MV-4-11 (cell line): ENCODE measurements around the gene LRIG2.
"Not testable (repeated sequence)": the region's sequence is repeated elsewhere in the genome, so short reads cannot be mapped to it uniquely, and the experiment has no call there.

Experiments used
- DNase-seq: peaks from one replicate; lab custom pipeline; 2025; lab: John Stamatoyannopoulos, UW

Gene LRIG2, protein sequence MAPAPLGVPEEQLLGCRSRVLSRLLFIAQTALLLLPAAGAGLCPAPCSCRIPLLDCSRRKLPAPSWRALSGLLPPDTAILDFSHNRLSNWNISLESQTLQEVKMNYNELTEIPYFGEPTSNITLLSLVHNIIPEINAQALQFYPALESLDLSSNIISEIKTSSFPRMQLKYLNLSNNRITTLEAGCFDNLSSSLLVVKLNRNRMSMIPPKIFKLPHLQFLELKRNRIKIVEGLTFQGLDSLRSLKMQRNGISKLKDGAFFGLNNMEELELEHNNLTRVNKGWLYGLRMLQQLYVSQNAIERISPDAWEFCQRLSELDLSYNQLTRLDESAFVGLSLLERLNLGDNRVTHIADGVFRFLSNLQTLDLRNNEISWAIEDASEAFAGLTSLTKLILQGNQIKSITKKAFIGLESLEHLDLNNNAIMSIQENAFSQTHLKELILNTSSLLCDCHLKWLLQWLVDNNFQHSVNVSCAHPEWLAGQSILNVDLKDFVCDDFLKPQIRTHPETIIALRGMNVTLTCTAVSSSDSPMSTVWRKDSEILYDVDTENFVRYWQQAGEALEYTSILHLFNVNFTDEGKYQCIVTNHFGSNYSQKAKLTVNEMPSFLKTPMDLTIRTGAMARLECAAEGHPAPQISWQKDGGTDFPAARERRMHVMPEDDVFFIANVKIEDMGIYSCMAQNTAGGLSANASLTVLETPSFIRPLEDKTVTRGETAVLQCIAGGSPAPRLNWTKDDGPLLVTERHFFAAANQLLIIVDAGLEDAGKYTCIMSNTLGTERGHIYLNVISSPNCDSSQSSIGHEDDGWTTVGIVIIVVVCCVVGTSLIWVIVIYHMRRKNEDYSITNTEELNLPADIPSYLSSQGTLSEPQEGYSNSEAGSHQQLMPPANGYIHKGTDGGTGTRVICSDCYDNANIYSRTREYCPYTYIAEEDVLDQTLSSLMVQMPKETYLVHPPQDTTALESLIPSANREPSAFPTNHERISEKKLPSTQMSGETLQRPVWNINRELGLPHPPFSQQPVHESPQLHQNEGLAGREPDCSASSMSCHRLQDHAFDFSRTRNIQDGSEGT

DNA sequence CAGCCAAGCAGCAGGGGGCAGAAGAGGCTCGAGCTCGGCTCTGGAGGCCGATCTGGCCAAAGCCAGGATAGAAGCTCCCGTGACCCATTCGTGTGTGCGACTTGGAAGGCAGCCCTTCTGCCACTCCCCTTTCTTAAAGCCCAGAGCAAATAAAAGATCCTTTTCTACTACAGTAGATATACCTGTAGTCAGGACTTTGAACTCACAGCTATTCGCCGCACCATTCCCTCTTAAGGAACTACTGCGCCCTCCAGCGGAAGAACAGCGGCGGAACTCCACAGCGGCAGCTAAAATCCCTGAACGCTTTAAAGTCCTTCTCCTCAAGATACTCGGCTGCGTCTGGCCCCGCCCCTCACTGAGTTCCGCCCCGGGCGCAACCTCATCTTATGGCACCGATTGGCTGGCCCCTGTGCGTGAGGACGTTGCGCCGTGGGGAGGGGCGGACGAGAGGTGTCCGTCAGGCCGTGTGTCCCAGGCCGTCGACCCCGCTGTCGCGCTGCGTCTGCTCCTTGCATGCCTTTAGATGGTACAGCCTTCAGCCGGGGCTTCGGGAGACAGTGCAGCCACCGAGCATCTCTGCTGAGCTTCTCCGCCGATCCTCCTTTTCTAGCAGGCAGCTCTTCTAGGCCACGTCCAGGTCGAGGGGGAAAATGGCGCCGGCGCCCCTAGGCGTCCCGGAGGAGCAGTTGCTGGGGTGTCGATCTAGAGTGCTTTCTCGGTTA, at the start of gene LRIG2:
Gene LRIG2, plus strand, starts transcription at position 442 of the 722 bp plus-strand sequence. Its CDS starts 209 bp downstream, at position 651.
- peak; percentile 98 for DNase-seq

DNA sequence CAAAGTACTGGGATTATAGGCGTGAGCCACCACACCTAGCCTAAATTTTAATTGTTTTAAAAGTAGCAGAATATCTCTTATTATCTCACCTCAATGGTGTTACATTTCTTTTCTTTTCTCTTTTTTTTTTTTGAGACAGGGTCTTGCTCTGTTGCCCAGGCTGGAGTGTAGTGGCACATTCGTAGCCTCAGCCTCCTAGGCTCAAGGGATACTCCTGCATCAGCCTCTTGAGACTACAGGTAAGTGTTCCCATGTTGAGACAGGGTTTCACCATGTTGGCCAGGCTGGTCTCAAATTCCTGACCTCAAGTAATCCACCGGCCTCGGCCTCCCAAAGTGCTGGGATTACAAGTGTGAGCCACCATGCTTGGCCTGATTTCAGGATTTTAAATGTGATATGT, 49.7 kb upstream of the LRIG2 start:
- DNase-seq, result not testable (repeated sequence)

DNA sequence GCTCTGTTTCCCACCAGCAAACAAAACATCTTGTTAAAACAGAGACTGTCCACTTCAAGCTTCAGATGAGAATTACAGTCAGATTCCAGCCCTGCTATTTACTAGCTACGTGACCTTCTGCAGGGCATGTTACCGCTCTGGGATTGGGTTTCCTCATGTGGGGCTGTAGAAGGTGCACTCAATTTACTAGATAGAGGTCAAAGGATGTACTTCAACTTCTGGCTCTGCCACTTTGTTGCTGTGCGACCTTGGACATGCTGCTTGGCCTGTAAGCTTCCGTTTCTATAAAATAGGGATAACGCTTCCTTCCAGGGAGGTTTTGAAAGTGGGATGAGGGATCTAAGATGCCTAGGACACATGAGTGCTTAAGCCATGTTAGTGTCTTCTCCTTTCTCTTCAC, 46.0 kb upstream of the LRIG2 start:
- no peak for DNase-seq

DNA sequence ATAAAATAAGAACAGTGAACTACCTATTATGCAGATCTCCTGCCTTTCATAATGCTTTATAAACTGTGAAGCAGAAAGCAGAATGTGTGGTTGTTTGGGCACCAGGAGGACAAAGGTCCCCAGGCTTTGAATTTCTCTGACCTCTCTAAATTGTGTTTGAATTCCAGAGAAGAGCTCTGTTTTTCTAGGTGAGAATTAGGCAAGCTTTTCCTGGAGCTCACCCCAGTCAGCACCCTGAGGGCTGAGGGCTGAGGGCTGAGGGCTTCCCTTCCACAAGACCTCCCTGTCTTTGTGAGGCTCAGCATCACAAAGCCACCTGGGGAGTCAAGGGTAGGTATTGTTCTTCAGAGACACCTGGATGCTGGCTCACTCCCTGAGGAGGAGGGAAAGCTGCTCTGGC, 45.5 kb upstream of the LRIG2 start:
- no peak for DNase-seq

DNA sequence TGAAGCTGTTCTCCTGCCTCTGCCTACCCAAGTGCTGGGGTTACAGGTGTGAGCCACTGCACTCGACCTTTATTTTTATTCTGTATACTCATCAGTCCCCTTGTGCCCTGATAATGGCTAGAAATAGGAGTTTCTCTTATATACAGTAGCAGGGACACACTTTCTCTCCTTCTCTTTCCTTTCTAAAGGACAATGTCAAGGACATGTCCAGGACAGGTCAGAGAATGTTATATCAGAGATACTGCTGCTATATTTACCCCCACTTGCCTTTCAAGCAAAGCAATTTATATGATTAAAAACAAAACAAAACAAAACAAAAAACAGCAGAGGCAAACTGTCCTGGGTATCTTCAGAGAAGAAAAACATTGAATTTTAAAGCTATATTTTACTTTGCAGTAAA, 43.2 kb upstream of the LRIG2 start:
- no peak for DNase-seq

DNA sequence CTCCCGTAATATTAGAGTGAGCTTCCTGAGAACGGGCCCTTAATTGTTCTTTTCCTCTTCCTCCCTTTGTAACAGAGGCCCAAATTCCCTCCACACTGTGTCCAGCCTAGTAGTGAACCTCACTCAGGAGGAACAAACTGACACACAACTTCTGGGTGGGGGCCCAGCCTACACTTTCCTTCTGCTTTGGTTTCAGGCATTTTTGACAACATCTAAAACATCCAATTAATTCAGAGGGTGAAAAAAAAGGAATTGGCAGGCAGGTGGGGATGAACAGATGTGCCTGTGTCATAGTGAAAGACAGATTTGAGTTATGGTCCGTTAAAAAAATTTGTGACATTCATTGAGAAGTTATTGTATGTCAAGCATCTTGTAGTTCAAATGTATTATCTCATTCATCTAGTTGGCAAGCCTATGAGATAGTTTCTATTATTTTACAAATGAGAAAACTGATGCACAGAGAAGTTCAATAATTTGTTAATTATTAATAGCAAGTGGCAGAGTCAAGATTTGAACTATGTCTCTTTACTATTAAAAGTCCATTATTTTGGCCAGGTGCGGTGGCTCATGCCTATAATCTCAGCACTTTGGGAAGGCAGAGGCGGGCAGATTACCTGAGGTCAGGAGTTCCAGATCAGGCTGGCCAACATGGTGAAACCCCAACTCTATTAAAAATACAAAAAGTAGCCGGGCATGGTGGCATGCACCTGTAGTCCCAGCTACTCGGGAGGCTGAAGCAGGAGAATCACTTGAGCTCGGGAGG, 41.6 kb upstream of the LRIG2 start:
- DNase-seq, result no peak

DNA sequence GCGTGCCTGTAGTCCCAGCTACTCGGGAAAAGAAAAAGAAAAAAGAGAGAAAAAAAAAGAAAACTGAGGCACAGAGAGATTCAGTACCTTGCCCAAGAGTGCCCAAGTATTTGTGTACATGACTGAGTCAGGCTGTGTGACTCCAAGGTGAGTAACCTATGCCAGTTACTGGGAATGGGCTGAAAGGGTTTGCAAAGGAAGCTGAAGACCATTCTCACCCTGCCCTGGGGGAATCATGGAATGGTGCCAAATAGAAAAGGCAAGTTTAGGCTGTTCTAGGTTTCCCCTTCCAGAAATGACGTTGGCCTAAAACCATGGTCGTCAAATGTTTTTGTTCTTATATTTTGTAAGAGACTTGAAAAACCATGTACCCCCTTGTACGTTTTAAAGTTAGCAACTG, 37.9 kb upstream of the LRIG2 start:
- no peak for DNase-seq

DNA sequence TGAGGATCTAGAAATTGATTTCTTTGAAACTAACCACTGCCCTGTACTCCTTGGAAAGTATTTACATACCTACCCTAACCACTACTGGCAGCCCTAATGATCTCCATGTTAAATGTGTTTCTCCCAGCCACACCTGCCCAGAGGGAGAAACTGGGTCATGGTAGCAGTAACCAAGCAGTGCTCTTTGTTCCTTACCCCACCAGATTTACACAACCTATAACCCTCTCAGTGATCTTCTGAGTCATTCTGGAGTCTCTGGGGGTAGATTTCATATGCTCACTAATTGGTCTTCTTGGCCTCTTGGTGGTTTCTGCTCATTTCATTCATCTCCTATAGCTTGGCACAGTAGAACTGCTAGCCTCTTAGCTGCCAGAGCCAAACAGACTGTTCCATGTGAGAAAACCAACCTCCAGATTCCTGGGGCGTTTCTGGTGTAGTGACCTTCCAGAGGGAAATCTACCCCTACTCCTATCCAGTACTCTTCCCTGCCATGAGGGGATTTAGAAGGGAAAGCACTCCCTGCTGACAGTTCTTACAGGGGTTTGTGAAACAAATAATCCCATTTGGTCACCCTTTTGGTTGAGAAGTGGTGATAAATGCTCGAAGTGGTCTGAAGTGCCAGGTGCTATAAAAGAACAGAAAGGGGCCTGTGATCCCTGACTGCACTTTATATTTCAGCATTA, 36.2 kb upstream of the LRIG2 start:
- peak; percentile 9 for DNase-seq

DNA sequence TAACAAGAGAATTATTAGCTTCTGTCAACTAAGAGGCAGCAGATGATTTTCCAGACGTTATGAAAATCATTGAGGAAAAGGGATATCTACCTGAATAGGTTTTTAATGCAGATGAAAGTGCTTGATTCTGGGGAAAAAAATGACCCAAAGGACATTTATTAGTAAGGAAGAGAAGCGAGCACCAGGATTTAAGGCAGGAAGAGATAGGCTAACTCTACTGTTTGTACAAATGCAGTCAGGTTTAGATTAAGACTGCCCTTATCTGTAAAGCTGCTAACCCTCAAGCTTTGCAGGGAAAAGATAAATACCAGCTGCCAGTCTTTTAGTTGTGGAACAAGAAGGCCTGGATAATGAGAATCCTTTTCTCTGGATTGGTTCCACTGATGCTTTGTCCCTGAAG, 33.0 kb upstream of the LRIG2 start:
- DNase-seq, result no peak

DNA sequence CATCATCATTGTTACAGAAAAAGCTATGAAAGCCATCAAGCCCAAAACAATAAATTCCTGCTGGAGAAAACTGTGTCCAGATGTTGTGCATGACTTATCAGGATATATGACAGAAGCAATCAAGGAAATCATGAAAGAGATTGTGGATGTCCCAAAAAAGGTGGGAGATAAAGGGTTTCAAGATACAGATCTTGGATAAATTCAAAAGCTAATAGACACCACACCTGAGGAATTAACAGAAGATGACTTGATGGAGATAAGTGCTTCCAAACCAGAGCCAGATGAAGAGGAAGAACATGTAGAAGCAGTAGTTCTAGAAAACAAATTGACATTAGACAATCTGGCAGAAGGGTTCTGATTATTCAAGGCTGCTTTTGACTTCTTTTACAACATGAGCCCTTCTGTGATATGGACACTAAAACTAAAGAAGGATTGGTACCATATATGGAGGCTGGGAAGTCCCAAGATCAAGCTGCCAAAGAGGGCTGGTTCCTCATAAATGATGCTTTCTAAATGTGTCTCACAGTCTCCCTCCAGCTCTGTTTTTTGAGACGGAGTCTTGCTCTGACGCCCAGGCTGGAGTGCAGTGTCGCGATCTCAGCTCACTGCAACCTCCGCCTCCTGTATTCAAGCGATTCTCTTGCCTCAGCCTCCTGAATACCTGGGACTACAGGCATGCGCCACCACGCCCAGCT, 32.1 kb upstream of the LRIG2 start:
- no peak for DNase-seq

DNA sequence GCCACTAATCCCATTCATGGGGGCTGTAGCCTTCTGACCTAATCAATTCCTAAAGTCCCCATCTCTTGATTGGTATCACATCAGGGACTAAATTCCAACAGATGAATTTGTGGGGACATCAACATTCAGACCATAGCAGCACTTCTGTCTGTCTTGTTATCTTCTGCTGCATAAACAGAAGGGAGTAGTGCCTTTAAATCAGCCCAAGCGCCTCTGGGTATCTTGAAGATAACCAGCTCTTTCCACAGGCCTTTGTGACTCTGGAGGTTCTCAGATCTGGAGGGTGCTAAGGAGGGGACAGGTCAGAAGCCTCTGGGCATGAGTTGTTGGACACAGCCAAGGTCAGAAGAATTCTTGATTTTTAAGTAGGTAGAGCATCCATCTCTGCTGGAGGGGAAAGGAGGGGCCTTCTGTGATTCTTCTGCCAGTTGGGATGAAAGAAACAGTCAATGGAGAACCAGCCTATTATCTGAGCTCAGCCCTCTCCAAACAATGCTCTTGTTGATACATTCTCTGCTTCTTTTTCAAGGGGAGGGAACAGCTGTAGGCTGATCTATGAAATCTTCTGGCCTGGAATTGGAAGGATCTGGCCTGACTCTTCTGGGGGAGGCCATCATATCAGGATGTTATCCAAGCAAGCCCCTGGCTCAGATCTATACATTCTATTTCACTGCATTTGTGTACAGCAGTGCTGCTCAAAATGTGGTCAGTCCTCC, 31.3 kb upstream of the LRIG2 start:
- no peak for DNase-seq

DNA sequence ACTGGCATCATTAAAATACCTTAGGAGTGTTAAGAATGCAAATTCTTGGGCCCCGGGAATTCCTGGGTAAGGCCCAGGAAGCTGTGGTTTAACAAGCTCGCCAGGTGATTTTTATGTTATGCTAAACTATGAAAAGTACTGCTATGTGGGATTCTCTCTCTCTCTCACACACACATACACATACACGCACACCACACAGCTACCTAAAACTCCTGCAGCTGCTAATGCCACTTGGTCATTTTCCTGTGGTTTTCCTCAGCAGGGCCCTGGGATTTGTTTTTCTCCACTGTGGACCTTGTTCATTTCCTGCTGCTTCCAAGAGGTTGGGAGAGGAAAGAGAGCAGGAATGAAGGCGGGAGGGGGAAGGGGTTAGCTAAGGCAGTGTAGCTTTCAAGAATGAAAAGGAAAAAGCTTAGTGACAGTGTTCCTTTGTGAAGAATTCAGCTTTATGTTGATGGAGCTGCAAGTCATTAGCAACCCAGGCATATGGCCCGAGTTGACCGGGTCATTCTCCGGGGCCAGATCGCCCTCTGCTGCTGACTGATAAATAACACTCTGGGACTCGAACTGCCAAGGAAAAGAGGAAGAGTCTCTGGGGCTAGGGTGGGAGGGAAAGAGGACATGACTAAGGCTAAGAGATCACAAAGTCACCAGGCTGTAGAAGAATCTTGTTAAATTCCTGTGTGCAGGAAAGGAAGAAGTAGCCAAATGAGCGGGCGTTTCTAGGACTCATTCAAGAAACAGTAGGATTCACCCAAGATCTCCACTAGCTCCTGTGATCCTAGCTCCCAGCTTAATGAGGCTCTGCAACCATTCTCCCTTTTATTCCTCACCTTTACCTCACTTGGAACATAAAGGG, 30.5 kb upstream of the LRIG2 start:
- DNase-seq, result peak; percentile 91

DNA sequence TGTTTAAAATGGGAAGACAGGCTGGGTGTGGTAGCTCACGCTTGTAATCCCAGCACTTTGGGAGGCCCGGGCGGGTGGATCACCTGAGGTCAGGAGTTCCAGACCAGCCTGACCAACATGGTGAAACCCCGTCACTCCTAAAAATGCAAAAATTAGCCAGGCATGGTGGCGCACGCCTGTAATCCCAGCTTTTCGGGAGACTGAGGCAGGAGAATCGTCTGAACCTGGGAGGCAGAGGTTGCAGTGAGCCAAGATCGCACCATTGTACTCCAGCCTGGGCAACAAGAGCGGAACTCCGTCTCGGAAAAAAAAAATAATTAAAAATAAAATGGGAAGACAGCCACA, 29.9 kb upstream of the LRIG2 start:
- not testable (repeated sequence) for DNase-seq

DNA sequence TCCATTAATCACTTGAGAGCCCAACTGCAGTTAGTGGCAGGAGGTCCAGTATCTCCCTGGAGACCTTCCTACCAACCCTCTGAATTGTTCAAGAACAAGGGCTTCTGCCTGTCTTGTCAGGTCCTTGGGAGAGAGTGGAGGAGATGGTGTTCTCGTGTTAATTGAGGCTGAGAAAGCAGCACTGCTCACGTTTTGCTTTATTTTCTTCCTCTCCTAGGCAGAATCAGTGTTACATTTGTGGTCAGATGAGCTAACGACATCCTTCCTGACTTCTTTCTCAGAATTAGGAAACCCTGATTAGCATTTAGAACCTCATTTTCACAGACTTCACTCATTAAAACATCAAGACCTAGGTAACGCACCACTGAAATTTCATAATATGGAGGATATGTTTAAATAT, 26.4 kb upstream of the LRIG2 start:
- peak; percentile 76 for DNase-seq

DNA sequence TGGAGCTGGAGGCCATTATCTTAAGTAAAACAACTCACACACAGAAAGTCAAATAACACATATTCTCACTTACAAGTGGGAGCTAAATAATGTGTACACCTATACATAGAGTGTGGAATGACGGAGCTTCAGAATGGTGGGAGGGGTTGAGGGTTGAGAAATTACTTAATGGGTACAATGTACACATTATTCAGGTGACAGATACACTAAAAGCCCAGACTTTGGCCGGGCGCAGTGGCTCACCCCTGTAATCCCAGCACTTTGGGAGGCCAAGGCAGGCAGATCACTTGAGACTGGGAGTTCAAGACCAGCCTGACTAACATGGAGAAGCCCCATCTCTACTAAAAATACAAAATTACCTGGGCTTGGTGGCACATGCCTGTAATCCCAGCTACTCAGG, 24.9 kb upstream of the LRIG2 start:
- DNase-seq, result no peak

DNA sequence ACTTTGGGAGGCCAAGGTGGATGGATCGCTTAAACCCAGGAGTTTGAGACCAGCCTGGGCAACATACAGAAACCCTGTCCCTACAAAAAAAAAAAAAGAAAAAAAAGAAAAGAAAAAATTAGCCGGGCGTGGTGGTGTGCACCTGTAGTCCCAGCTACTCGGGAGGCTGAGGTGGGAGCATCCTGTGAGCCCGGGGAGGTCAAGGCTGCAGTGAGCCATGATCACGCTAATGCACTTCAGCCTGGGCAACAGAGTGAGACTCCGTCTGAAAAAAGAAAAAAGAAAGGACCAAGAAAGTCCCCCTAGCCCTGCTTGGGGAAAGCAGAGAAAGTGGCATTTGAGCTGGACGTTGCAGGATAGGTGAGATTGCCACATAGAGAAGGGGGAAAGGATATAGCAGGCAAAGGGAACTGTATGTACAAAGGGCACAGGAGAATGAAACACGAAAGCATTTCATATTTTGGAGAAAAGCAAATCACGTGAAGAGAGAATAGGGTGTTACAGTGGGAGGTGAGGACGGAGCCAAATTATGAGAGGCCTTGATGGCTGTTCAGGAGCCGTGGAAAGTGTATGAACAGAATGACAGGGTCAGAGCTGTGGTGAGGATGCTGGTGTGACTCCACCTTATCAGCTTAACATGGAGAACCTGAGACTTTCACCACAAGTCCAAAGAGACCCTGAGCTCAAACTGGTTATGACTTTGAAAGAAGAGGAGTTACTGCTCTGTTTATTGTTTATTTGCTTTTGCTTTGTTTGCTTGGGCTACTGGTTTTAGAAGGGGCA, 19.5 kb upstream of the LRIG2 start:
- DNase-seq, result no peak

DNA sequence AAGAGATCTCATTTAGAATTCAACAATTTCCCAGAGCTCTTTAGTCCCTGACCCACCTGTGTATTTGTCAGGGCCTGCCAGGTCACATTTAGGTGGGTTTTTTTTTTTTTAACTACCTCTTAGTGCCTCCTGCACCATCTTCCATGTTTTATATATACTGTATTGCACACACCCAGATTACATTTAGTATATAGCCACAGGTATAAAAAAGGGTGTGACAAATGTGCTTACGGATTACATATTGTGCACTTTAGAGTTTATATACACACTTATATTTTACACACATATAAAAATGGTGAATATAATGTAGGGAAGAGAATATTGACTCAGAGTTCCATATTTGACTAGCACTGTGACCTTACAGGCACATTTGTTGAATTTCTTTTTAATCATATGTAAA, 17.4 kb upstream of the LRIG2 start:
- DNase-seq, result no peak

DNA sequence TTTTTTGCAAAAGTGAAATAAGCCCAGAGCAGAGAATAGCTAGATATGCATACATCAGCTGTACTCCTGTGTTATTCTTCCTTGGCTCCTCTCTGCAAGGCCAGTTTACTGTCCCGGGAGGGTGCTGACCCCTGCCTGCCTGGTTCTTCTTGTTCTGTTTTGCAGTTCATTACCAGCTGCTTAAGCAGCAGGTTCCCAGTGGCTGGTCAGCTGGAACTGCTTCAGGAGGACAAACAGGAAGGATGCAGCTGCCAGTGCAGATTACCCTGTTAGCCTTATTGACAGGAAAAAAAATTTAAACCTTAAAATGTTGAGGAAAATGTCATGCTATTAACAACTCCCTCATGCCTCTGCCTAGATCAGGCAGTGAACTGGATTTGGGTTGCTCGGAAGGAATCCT, 16.0 kb upstream of the LRIG2 start:
- DNase-seq, result no peak
